GM12872 (cell line): ENCODE measurements around the gene ADCY5.

Experiments used
- CTCF ChIP-seq: IDR thresholded peaks from 3 replicates; pipeline ENCODE4 v1.5.1; 2011; ENCODE audit warnings: low read depth, mild to moderate bottlenecking, low read length, moderate library complexity; ENCODE audit not compliant: insufficient read depth

Gene ADCY5

DNA sequence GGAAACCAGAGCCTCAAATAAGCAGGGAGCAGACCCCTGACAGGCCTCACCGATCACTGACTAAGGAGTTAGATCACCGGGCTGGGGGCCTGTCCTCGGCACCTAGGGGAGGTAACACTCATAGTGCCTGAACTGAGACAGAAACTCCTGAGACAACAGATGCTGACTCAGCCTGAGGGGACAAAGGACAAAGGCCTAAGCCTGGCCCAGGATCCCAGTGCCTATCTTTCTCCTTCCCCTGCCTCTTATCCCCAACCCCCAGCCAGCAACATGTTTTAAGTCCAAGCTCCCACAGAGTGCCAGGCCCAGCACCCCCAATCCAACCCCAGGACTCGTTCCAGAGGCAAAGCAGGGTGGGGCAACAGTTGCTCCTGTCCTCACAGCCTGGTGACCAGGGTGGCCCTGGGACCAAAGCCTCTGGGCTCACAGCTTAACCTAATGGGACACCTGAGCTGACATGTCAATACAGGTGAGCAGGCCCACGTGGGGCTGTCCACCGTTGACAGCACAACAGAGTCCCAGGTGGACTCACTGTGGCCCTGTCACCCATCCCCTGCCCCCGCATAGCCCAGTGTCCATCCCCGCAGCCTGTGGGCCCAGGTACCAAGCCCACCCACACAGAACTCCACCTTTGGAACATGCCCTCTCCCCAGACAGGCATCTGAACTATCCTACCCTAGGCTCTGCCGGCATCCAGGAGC, 37.4 kb downstream of the ADCY5 start:
- TF ChIP-seq CTCF = no peak

DNA sequence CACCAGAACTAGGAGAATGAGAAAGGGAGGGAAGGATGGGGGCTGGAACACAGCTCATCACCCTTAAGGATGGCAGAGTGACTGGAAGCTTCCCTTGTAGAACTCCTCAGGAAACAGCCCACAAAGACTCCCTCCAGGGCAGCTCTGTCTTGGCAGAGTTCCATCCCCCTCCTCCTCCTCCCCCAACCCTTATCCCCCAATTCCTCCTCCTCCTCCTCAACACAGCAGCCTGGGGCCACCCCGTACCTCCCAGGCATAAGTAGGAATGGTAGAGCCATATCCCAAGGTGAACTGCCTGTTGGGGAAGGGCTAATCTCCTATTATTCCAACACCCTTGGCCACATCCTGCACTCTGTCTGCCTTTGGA, 38.8 kb downstream of the ADCY5 start:
- TF ChIP-seq CTCF = no peak

- TF ChIP-seq CTCF = no peak
Observed at GRCh38 chr3:123409443-123410148, 39.3 kb downstream of the ADCY5 start.

GRCh38 chr3:123406598-123406997, 42.3 kb downstream of the ADCY5 start:
- TF ChIP-seq CTCF = no peak

DNA sequence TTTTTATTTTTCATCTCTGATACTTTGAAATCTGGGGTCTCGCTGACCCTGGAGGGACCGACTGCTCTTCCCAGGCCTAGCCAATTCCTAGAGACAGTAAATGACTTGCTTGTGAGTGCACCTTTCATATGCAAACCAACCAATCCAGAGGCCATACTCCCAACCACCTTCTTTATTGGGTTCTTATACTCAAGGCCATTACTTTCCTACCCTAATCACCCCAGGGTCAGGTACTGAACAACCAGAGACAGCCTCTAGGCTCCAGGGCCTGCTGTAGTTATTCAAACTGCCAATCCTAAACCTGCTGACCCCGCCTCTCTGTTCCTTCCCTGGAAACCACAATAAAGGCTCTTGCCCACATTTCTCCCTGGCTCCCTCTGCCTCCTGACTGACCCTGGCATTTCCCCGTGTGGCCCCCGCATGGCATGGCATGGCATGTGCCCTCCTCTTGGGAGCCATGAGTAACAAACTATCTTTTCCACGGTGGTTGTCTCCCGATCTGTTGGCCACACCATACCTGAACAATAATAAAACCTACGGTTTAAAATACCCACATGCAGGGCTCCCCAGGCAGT, 42.9 kb downstream of the ADCY5 start:
- TF ChIP-seq CTCF = no peak

- TF ChIP-seq CTCF = no peak
Observed at GRCh38 chr3:123405021-123405420, 43.9 kb downstream of the ADCY5 start.

GRCh38 chr3:123404391-123404790, 44.5 kb downstream of the ADCY5 start:
- no peak for TF ChIP-seq CTCF
